HG03064 (cell line): ENCODE data around the gene C8G.

Experiments used
- ATAC-seq: cut with Tn5 transposase; IDR thresholded peaks from one replicate; pipeline ENCODE4 v1.9.1; 2021; ENCODE audit warnings: low read depth; ENCODE audit not compliant: unreplicated experiment

Gene C8G

DNA sequence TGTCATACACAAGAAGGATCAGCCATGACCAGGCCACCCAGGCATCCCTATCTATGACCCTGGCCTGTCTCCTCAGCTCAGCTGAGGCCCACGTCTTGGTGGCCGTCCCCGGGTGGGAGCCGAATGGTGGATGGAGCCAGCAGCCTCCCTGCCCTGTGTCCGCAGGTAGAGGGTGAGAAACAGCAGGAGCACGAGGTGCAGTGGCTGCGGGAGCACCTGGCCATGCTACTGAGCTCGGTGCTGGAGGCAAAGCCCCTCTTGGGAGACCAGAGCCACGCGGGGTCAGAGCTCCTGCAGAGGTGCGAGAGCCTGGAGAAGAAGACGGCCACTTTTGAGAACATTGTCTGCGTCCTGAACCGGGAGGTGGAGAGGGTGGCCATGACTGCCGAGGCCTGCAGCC is 25.0 kb upstream of the C8G start:
- no peak for ATAC-seq

DNA sequence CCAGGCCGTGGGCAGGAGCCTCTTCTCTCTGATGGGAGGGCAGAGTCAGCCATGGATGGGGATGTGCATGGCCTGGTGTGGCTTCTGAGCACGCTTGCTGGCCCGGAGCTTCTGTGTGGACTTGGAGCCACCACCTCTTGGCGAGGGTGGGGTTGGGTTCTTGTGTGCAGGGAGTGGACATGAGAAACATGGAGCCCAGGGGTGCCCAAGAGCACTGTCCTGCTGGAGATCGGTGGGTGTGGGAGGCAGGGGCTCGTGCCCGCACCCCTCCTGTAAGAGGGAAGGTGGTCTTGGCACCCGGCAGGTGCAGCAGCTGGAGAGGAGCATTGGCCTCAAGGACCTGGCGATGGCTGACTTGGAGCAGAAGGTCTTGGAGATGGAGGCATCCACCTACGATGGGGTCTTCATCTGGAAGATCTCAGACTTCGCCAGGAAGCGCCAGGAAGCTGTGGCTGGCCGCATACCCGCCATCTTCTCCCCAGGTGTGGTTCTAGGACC is 24.3 kb upstream of the C8G start:
- no peak for ATAC-seq

DNA sequence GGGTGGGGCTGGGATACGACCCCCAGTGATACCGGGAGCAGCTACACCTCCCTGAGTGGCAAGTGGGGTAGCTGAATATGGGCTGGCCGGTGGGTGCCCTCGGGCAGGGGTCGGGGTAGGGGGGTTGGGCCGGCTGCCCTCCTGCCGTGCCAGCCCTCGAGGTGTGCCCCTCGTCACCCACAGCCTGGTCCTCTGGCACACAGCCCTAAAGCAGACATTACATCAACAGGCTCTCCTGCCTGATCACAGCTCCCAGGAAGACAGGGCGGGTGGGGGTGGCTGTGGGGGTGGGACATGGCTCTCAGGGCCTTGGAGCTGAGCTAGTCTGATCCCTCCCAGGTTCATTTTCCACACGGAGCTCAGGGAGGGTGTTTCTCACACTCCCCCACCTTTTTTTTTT is 23.7 kb upstream of the C8G start:
- no peak for ATAC-seq

DNA sequence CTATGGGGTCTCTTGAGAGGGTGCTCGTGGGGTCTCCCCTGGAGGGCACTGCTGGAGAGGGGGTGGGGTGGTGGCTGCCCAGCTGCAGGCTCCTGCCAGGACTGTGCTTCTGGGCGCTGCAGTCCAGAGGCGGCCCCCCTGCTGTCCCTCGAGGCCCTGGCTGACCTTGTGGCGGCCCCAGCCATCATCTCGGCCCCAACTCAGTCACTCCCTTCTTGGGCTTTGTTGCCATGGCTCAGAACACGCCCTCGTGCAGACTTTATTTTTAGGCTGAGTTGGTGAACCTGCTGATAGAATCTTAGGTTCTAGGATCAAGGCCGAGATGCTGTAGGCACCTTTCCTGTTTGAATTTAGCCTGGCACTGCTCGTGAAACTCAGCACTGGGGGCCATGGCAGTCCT is 23.3 kb upstream of the C8G start:
- no peak for ATAC-seq

DNA sequence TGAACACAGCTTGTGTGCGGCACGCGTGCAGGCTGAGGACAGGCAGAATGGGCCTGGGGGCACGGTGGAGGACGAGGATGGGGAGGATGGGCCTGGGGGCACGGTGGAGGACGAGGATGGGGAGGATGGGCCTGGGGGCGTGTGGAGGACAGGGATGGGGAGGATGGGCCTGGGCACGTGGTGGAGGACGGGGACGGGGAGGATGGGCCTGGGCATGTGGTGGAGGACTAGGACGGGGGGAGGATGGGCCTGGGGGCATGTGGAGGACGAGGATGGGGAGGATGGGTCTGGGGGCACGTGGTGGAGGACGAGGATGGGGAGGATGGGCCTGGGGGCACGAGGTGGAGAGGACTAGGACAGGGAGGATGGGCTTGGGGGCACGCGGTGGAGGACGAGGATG is 22.5 kb upstream of the C8G start:
- no peak for ATAC-seq

DNA sequence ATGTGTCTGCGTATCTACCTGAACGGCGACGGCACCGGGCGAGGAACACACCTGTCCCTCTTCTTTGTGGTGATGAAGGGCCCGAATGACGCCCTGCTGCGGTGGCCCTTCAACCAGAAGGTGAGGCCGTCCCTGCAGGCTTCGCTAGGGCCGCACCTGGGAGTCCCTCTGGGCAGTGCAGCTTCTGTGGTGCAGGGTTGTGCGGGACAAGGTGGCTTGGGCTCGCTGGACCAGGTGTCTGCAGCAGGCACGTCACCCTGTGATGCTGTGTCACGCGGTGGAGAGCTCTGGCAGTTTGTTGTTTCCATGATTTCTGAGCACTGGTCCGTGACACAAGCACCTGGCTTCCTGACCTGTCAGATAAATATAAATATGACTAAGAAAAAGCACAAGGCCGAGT is 21.2 kb upstream of the C8G start:
- ATAC-seq, result no peak

DNA sequence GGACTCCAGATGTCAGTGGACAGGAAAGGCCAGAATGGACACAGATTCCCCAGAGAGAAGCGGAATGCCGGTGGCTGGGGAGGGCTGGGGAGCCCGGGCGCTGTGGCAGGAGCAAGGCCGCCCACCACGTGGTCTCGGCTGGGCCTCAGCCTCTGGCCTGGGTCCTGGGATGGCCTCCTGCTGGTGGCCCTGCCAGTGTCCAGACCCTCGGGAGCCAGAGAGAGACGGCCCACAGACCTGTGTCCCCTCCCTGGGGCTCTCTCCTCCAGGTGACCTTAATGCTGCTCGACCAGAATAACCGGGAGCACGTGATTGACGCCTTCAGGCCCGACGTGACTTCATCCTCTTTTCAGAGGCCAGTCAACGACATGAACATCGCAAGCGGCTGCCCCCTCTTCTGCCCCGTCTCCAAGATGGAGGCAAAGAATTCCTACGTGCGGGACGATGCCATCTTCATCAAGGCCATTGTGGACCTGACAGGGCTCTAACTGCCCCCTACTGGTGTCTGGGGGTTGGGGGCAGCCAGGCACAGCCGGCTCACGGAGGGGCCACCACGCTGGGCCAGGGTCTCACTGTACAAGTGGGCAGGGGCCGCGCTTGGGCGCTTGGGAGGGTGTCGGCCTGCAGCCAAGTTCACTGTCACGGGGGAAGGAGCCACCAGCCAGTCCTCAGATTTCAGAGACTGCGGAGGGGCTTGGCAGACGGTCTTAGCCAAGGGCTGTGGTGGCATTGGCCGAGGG is 19.5 kb upstream of the C8G start:
- no peak for ATAC-seq

DNA sequence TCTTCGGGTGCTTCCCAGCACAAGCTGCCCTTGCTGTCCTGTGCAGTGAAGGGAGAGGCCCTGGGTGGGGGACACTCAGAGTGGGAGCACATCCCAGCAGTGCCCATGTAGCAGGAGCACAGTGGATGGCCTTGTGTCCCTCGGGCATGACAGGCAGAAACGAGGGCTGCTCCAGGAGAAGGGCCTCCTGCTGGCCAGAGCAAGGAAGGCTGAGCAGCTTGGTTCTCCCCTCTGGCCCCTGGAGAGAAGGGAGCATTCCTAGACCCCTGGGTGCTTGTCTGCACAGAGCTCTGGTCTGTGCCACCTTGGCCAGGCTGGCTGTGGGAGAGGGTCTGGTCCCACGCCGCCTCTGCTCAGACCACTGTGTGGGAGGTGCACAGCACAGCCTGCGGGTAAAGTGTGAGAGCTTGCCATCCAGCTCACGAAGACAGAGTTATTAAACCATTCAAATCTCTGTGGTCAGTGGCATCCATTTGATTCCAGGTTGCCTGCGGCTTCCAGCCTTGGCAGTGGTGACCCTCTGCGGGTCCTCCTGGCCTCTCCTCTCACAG is 18.8 kb upstream of the C8G start:
- ATAC-seq, result no peak

DNA sequence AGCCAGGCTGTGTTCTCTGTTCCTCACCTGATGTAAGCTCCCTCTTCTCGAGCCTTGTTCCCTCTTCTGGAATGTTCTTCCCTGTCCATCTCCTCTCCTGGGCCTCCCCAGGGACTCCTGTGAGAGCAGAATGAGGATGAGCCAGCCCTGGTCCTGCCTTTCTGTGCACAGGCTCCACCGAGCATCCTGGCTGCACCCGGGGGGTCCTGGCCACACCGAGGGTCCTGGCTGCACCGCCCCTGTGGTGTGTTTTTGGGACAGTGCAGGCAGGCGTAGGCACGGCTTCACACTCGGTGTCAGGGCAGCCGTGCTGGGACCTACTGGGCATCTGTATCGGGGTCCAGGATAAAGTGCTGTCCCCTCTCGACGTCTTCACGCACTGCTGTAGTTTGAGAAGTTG is 18.3 kb upstream of the C8G start:
- no peak for ATAC-seq

DNA sequence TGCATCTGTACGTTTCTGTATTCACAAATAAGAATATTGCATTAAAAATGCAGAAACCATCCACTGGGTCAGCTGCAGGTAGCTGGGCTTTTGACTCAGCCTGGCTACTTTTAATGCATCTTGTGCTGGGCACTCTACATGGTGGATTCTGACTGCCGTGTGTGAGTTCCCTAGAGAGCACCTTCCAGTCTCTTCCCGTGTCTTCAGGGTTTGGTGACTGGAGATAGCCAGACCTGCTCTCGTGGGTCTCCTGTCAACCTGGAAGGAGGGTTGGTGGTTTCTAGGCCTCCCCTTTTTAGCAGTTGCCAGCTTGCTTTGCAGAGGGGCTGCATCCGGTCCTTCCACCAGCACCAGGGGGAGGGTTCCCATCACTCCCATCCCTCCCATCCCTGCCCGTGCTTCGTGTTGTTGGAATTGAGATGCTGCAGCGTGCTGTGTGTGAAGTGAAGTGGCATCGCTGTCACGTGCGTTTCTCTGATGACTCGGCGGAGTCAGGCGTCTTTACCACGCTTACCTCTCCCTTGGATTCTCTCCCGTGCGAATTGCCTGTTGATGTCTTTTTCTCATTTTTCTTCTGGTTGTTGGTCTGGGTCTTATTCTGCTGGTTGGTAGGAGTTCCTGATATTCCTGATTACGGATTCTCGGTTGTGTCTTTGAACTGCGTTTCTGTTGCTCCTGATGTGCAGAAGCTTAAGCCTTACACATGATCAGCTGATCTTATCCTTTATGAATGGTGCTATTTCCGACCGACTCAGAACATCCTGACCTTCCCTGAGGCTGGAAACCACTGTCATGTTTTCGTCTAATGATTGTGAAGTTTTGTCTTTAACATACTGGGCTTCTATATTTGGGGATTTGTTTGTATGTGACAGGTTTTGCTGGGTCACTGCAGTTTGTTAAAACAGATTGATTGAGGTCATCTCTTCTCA is 17.4 kb upstream of the C8G start:
- ATAC-seq, result no peak

DNA sequence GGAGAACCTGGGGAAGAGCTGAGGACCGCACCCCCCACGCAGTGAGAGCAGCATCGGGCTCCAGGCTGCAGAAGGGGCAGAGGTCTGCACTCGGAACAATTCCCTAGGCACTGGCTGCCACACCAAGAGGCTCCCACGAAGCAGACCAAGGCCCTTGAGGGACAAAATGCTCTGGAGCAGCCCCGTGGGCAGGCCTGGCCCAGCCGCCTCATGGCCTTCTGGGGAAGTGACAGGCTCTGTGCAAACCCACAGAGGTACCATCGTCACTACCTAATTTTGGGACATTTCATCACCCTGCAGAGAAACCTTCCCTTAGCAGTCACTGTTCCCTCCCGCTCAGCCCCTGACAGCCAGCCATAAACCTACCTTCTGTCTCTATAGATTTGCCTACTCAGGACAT is 16.5 kb upstream of the C8G start:
- ATAC-seq, result no peak

DNA sequence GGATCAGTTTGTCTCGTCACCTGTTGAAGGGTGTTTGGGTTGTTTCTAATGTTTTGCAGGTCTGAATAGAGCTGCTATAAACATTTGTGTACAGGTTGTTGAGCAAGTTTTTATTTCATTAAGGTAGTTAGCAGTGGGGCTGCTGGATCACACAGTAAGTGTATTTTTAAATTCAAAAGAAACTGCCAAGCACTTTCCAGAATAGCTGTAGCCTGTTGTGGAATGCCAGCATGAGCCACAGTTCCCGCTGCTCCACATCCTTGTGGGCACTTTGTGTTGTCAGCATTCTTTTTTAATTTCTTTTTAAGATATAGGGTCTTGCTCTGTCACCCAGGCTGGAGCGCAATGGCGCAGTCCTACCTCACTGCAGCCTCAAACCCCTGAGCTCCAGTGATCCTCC is 15.0 kb upstream of the C8G start:
- ATAC-seq, result no peak

DNA sequence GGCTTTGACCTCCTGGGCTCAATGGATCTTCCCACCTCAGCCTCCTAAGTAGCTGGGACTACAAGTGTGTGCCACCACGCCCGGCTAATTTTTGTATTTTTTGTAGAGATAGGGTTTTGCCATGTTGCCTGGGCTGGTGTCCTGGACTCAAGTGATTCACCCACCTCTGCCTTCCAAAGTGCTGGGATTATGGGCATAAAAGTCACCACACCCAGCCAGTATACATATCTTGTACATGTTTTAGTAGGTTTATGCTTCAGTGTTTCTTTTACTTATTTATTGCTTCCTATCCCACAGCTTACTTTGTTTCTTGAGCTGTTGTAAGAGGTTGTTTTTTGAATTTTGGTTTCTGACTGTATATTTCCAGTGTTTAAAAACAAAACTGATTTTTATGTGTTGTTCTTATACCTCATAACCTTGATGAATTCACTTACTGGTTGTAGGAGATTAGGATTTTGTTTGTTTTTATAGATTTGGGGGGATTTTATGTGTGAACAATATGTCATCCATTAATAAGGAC is 13.4 kb upstream of the C8G start:
- ATAC-seq, result no peak

DNA sequence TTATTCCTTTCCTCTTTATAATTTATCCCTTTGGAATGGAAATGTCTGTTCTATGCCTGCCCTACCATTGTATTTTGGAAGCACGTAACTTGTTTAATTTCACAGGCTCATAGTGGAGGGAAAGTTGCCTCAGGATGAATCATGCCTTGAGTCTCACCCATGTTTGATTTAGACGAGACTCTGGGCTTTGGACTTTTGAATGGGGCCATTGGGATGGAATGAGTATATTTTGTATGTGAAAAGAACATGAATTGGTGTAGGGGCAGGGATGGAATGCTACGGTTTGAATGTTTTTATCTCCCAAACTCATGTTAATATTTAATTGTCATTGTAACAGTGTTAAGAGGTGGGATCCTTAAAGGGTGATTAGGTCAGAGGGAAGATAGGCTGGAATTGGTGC is 10.8 kb upstream of the C8G start:
- ATAC-seq, result no peak

DNA sequence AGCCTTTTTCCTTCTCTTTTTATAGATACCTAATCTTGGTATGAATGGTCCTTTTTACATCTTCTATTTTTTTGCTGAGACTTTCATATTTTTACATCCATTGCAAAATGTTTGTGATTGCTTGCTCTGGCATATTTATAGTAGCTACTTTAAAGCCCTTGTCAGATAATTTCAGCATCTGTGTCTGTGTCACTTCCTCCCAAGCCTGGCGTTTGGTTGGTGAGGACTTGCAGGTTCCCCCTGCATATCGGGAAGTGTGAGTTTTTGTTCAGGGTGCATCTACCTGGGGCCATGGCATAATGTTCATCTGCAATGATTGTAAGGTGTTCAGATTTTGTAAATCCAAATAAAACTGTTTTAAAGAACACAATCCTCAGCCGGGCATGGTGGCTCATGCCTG is 9.4 kb upstream of the C8G start:
- ATAC-seq, result no peak

DNA sequence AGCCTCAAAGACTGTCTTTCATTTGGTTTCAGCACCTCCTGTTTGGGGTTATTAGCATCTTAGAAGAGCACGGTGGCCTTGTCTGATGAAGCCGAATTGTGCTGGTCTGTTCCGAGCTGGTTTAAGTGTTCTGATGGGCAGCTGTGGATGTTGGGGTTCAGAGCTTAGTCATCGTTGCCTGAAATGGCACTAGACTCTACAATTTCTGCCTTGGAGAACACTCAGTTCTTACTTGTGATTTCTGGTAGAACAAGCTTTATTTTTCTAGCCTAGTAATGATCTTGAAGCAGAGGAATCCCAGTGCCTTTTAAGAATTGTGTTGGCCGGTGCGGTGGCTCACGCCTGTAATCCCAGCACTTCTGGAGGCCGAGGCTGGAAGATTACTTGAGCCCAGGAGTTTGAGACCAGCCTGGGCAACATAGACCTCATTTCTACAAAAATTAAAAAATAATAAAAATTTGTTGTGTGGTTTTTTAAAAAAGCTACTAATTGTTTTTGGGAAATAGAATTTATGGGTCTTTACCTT is 8.3 kb upstream of the C8G start:
- no peak for ATAC-seq

DNA sequence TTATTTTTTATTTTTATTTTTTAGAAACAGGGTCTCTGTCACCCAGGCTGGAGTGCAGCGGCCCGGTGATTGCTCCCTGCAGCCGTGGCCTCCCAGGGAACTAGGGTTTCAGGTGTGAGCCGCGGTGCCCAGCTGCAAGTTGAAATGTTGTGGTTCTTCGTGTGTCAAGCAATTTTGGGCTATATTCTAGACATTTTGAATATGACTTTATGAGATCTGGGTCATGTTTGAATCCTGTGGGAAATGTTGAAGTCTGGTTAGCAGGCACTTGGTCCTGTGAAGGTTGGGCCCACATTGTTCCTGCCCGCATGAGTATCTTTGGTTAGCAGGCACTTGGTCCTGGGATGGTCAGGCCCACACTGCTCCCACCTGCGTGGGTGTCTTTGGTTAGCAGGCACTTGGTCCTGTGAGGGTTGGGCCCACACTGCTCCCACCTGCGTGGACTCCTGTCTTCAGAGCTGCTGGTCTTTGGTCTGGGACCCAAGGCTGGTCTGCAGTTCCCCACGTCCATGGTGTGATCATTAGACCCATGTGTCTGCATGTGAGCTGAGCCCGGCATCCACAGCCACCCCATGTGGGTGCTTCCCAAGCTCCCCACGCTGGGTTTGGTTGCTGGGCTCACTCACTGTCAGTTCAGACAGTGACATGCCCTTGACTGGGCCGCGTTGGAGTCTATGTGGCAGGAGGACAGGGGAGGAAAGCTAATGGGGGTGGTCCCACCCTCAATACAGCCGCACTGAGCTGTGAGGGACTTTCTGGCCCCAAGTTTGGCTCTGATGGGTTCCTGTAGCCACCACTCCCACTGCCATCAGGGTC is 7.6 kb upstream of the C8G start:
- no peak for ATAC-seq

DNA sequence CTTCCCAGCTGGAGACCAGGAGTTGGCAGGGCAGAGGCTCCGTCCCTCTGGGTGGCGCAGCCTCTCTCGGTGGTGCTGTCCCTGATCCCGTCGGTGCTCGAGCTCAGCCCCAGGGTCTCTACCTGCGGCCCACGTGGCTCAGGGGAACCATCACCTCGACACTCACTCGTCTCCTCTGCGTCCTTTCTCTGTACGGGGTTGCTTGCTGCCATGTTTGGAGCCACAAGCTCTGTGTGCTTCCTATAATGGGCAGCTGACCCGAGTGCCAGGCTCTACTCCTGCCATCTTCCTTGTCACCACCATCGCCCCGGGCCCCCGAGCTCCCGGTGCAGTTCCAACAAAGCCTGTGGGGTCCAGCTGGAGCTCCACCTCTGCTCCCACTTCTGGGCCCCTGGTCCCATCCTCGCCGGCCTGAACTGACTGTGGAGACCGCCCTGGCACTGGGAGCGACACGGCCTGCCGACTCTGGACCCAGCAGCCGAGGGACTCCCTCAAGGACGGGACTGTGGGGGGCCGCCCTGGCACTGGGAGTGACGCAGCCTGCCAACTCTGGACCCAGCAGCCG is 5.5 kb upstream of the C8G start:
- no peak for ATAC-seq

DNA sequence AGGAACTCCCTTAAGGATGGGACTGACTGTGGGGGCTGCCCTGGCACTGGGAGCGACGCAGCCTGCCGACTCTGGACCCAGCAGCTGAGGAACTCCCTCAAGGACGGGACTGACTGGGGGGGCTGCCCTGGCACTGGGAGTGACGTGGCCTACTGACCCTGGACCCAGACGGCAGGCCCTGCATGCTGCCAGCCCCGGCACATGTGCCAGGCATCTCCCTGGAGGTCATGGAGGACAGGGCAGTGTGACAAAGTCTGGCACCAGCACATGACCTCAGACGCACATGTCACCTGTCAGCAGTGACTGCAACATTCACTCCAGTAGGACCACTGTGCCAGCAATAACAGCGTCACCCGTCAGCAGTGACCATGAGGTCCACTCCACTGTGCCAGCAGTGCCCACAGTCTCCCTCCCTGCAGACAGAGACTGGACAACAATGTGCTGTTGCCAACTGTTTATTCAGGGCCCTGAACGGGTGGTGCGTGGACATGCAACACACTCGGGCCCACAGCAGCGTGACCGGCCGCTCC is 5.0 kb upstream of the C8G start:
- ATAC-seq, result no peak
